Hematopoietic multipotent progenitor cell treated with erythropoietin and hydrocortisone succinate and interleukin-3 and kit ligand, for 4 days (in vitro differentiated cells): Measurements from ENCODE around the gene LUC7L2.
"Not testable (repeated sequence)": the region's sequence is repeated elsewhere in the genome, so short reads cannot be mapped to it uniquely, and the experiment has no call there.

Experiments
- DNase-seq: peaks from one replicate; pipeline ENCODE4 v3.0.0-alpha.2; 2015

Gene LUC7L2, protein sequence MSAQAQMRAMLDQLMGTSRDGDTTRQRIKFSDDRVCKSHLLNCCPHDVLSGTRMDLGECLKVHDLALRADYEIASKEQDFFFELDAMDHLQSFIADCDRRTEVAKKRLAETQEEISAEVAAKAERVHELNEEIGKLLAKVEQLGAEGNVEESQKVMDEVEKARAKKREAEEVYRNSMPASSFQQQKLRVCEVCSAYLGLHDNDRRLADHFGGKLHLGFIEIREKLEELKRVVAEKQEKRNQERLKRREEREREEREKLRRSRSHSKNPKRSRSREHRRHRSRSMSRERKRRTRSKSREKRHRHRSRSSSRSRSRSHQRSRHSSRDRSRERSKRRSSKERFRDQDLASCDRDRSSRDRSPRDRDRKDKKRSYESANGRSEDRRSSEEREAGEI

DNA sequence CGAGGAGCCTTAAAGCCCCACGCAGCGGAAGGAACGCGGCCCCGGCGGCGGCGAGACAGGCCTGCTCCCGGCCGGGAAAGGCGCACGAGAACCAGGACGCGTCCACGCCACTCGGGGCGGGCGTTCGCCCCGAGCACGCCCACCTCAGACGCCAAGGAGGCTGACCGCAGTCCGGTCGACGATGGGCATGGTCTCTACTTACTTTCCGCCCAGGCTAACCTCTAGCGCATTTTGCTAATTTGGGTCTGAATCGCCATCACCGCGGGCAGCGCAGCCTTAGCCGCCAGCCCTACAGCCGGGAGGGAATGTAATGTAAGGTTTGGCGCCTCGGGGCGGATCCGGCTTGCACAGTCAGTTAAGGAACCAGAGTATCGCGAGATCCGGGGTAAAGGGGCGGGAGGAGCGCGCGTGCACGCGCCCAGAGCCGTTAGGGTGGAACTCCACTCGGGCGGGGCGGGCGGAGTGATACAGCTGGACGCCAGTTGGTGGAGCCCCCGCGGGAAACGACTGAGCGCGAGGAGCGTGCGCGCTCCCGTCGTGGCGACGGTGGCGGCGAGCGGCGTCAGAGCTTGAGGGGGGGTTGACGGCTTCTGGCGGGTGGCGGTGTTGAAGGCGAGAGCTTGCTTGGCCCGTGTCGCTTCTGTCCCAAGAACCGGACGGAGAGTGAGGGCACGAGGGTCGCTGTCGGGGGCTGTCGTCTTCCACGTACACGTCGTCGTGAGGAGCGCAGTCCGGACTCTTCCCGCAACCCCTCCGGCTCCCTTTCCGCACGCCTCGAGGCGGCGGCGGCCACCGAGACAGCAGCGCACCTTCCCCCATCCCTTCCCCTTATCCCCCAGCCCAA, at the start of gene LUC7L2:
TSS of gene LUC7L2 (plus strand) at position 529 of the 844 bp plus-strand sequence. CDS start 368 bp downstream, outside the sequence.
- DNase-seq: peak; percentile 99

GRCh38 chr7:139317939-139318505, 41.7 kb upstream of the LUC7L2 start:
- DNase-seq: peak; percentile 56

- DNase-seq: peak; percentile 57
Measured at GRCh38 chr7:139321071-139321745, 38.5 kb upstream of the LUC7L2 start.

DNA sequence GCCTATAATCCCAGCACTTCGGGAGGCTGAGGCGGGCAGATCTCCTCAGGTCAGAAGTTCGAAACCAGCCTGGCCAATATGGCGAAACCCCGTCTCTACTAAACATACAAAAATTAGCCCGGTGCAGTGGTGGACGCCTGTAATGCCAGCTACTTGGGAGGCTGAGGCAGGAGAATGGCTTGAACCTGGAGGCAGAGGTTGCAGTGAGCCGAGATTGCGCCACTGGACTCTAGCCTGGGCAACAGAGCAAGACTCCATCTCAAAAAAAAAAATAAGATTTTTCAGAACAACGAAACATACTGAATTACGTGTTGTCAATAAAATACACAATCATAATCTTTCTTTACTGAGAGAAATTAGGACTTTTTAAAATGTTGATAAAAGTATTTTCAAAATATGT, 35.0 kb upstream of the LUC7L2 start:
- not testable (repeated sequence) for DNase-seq

DNA sequence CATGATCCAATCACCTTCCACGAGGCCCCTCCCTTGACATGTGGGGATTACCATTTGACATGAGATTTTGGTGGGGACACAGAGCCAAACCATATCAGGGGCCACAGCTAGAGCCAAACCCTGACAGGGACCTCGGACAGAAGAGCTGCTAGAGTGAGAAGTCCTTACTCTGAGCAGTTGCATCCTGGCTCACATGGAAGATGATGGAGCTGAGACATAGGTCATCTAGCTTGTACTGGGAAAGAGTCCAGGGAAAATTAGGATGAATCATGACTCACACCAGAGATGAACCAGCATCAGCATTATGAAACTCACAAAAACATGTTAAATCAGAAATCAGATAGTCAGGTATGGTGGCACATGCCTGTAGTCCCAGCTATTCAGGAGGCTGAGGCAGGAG, 31.3 kb upstream of the LUC7L2 start:
- DNase-seq: no peak

- DNase-seq: no peak
Measured at GRCh38 chr7:139329119-139329518, 30.6 kb upstream of the LUC7L2 start.

DNA sequence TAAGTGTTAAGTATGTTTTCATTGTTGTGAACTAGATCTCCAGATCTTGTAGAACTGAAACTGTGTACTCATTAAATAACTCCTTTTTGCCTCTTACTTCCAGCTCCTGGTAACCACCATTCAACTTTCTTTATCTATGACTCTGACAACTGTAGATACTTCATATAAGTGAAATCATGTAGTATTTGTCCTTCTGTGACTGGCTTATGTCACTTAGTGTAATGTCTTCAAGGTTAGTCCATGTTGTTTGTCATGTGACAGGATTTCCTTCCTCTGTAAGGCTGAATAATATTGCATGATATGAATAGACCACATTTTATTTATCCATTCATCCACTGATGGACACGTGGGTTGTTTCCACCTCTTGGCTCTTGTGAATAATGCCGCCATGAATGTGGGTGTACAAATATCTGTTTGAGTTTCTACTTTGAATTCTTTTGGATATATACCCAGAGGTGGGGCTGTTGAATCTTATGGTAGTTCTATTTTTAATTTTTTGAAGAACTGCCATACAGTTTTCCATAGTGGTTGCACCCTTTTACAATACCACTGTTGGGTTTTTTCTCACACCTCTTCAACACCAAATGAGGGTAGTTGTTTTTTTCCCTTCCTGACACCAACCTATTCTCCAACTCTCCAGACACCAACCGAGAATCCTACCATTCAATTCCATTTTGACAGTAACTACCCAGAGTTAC, 29.2 kb upstream of the LUC7L2 start:
- DNase-seq: peak; percentile 22

GRCh38 chr7:139332697-139333359, 26.9 kb upstream of the LUC7L2 start:
- DNase-seq: peak; percentile 79

- not testable (repeated sequence) for DNase-seq
Measured at GRCh38 chr7:139333443-139333842, 26.3 kb upstream of the LUC7L2 start.

- DNase-seq: no peak
Measured at GRCh38 chr7:139334399-139335150, 25.1 kb upstream of the LUC7L2 start.

GRCh38 chr7:139339025-139339424, 20.7 kb upstream of the LUC7L2 start:
- no peak for DNase-seq

DNA sequence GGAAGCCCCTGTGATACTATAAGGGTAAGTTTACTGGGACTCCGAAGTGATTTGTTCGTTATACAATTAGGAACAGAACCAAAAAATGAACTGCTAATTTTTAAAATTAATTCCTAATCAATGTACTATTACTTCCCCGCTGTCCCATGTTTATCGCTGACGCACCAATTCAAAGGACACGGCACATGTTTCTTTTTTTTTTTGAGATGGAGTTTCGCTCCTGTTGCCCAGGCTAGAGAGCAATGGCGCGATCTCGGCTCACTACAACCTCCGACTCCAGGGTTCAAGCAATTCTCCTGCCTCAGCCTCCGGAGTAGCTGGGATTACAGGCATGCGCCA, 20.0 kb upstream of the LUC7L2 start:
- no peak for DNase-seq

GRCh38 chr7:139340037-139340807, 19.5 kb upstream of the LUC7L2 start:
- DNase-seq: peak; percentile 100

- no peak for DNase-seq
Measured at GRCh38 chr7:139340808-139341057, 19.0 kb upstream of the LUC7L2 start.

GRCh38 chr7:139341058-139341775, 18.5 kb upstream of the LUC7L2 start, which contains the start of gene FMC1:
Gene FMC1 (plus strand): TSS chr7:139341337. CDS start chr7:139341385, 48 bp downstream.
- peak; percentile 98 for DNase-seq

DNA sequence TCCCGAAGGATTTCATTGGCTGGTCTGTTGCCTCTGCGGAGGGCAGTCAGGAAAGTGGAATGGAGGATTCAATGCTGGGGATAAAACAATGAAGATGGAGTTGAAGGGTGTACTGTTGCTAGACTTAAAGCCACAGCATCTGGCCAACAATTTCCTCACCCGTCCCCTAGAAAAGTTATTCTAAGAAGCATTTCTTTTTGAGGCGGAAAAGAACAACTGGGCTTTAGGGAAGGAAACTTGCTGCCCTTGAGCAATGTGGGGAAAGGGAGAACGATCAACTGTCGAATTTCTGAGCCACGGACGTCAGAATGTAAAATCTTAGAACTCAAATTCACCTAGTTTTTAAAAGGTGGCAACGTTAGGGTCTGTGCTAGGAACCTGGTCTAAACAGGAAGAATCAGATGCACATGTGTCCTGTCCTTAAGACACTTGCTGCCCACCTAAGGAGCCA, 17.9 kb upstream of the LUC7L2 start:
- DNase-seq: no peak

DNA sequence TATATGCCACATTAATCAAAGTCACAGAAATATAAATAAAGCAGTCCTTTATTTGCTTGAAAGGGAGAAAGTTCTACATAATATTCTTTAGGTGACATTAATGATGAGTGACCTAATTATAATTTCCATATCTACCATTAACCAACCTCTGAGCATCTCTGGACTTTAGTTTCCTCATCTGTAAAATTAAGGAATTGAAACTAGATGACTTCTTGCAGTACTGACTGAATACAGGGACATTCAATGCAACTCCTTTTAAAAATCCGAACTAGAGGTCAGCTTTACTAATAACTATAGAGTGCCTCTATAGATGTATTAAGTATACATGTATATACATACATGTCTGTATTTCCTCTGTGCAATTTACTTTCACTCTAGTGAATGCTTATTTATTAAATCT, 14.7 kb upstream of the LUC7L2 start:
- no peak for DNase-seq

DNA sequence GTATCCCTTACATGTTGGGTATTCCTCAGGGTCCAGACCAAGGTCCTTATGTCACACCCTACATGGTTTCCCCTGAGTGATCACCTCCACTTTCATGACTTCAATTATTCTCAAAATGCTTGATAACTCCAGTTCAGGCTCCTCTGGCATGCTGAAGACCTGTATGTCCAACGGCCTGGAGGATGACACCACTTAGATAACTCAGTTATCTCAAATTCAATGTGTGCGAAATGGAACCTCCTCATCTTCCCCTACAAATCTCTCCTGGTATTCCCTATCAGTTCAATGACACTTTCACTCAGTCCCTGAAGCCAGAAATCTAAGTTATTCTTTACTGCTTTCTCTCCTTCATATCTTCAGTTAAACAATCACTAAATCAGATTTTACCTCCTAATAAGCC, 8.7 kb upstream of the LUC7L2 start:
- no peak for DNase-seq

DNA sequence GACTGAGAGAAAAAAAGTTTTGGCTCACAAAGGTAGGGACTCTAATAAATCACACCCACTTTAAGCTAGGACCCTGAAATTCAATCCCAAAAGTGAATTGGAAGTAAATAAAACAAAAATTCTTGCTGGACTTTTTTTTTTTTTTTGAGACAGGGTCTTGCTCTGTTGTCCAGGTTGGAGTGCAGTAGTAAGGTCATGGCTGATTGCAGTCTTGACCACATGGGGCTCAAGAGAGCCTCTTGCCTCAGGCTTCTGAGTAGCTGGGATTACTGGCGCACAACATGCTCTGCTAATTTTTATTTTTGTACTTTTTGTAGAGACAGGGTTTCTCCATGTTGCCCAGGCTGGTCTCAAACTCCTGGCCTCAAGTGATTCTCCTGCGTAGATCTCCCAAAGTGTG, 5.0 kb upstream of the LUC7L2 start:
- DNase-seq: no peak

GRCh38 chr7:139355320-139355719, 4.4 kb upstream of the LUC7L2 start:
- peak; percentile 61 for DNase-seq
